C4-2B (cell line): ENCODE measurements around the gene ASB9.

Experiments used
- ZFX ChIP-seq: fragments of 450-650 bp; IDR thresholded peaks from 2 replicates; pipeline ENCODE4 v1.6.1; 2017
- TF ChIP-seq, protein P1 (sequence below): fragments of 450-650 bp; conservative IDR thresholded peaks from 2 replicates; pipeline ENCODE4 v1.5.1; 2017; ENCODE audit warnings: mild to moderate bottlenecking

DNA sequence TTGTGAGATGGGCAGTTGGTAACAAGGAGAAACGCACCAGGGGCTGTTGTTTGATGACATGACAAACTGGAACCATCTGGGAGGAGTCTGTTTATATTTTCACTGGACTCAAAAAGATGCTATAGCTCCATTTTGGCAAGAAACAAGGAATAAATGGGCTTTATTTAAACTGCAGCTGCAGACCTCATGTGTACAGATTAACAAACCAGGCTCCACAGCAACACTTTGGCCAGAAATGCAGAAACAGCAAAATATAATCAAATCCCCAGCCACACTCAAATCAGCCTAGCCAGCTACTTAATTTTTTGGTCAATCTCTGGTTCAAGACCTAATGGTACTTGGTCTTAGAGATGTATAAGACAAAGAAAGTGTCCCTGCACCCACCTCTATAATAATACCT, 52.7 kb downstream of the ASB9 start:
- TF ChIP-seq, protein P1, sequence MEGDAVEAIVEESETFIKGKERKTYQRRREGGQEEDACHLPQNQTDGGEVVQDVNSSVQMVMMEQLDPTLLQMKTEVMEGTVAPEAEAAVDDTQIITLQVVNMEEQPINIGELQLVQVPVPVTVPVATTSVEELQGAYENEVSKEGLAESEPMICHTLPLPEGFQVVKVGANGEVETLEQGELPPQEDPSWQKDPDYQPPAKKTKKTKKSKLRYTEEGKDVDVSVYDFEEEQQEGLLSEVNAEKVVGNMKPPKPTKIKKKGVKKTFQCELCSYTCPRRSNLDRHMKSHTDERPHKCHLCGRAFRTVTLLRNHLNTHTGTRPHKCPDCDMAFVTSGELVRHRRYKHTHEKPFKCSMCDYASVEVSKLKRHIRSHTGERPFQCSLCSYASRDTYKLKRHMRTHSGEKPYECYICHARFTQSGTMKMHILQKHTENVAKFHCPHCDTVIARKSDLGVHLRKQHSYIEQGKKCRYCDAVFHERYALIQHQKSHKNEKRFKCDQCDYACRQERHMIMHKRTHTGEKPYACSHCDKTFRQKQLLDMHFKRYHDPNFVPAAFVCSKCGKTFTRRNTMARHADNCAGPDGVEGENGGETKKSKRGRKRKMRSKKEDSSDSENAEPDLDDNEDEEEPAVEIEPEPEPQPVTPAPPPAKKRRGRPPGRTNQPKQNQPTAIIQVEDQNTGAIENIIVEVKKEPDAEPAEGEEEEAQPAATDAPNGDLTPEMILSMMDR, result no peak
- no peak for TF ChIP-seq ZFX
